ENCODE measurements around the gene ELP5. TPM values are rescaled to one million over a fixed set of nuclear protein-coding genes. Genes with fewer than 3 reads are reported as not detected.

ELP5 gene
- total and polyA plus RNA-seq, 2 of the 4 experiments (the other 2 are of a cell fraction), result 39.3 to 46.6 TPM

GRCh38 chr17:7239091-7240027 is 12.7 kb upstream of the ELP5 start, which contains the start of gene PHF23 (continued):
- no peak for TF ChIP-seq CTCF (conservative IDR thresholded peaks at IDR 0.05; ENCODE audit: low read depth, low read length)

- Histone ChIP-seq H3K27me3 (ENCODE audit: control insufficient read depth, insufficient read depth, low read length) (no peaks in the 10 kb centered on the region), H3K9me3 (ENCODE audit: control insufficient read depth, insufficient read depth, low read length) (no peaks in the 10 kb centered on the region), H3K4me2 (ENCODE audit: low read depth, low read length) (peak overlapping the region; percentile 93; the same call in 1 of the 2 replicates), H3K4me1 (ENCODE audit: control insufficient read depth, insufficient read depth, low read length) (peaks cover 10% of the 10 kb centered on the region), H2BK120ac (ENCODE audit: low read depth, low read length) (no peak overlapping the region), H4K5ac (ENCODE audit: low read depth, low read length) (no peak overlapping the region), H4K20me1 (ENCODE audit: insufficient read depth, low read length) (peaks cover 26% of the 10 kb centered on the region), H4K91ac (ENCODE audit: insufficient read depth, low read depth, low read length) (no peak overlapping the region), H3K27ac (ENCODE audit: insufficient read depth, low read length) (no peak overlapping the region), H3K23ac (ENCODE audit: low read depth, low read length) (no peak overlapping the region), H4K8ac (ENCODE audit: low read depth in 2 of 2, low read length in 2 of 2) (no peak overlapping the region), H3K4me3 (ENCODE audit: insufficient read depth, low read depth, low read length) (no peak overlapping the region), H2AK5ac (ENCODE audit: low read depth, low read length) (no peak overlapping the region), H3K4ac (ENCODE audit: low read depth, low read length) (no peak overlapping the region), H3K9ac (ENCODE audit: low read depth, low read length) (no peak overlapping the region), H2AFZ (replicated peaks; ENCODE audit: low read length, poor library complexity) (no peak overlapping the region), H3K56ac (ENCODE audit: extremely low read depth, insufficient read depth, low read length) (no peak overlapping the region), H3K36me3 (ENCODE audit: control insufficient read depth, insufficient read depth, low read length) (peaks cover 32% of the 10 kb centered on the region), H2AK9ac (replicated peaks; ENCODE audit: low read depth, low read length, poor library complexity) (peak overlapping the region; percentile 100), H3K79me1 (ENCODE audit: low read depth in 1 of 2, low read length in 2 of 2) (peaks cover 13 to 54% of the 10 kb centered on the region in 2 experiments), H2BK5ac (ENCODE audit: low read depth, low read length, poor library complexity, severe bottlenecking) (no peak overlapping the region), H3K14ac (replicated peaks; ENCODE audit: low read depth, low read length) (no peak overlapping the region), H2BK15ac (ENCODE audit: low read depth, low read length) (no peak overlapping the region), H3K9me1 (ENCODE audit: insufficient read depth, low read length) (peaks cover 2% of the 10 kb centered on the region; the same call in 1 of the 2 replicates), H3K18ac (ENCODE audit: low read depth, low read length) (no peak overlapping the region), H2BK20ac (ENCODE audit: low read depth, low read length) (no peak overlapping the region)
- CTCF ChIA-PET, result no interaction called here
- in situ Hi-C loops (cut with MboI; ENCODE audit: low sequenced_read_pairs) (loop anchor here (25.0 kb wide), 1 partner anchor 922 kb away; the partner anchor contains the start of genes PER1 and VAMP2), intact Hi-C loops (cut with micrococcal nuclease) (no loop called here), dilution Hi-C loops (cut with HindIII; ENCODE audit: low sequenced_read_pairs, unreplicated experiment) (no loop called here)
- no peak for TF ChIP-seq CTCF (conservative IDR thresholded peaks at IDR 0.05; ENCODE audit: low read depth, low read length)
- no peak for TF ChIP-seq POLR2A (IDR thresholded peaks at IDR 0.05; ENCODE audit: low read depth, low read length)
- no peak for TF ChIP-seq MAFK (IDR thresholded peaks at IDR 0.05; ENCODE audit: low read depth, low read length)
- TF ChIP-seq FOS (IDR thresholded peaks at IDR 0.05; ENCODE audit: low read depth, low read length), result no peak
- TF ChIP-seq SMC3 (IDR thresholded peaks at IDR 0.05; ENCODE audit: low read depth, low read length), result no peak
- no peak for TF ChIP-seq MAZ (IDR thresholded peaks at IDR 0.05; ENCODE audit: borderline replicate concordance, low read depth, low read length)
- TF ChIP-seq BHLHE40 (IDR thresholded peaks at IDR 0.05; ENCODE audit: low read depth, low read length), result no peak
- TF ChIP-seq RAD21 (IDR thresholded peaks at IDR 0.05; ENCODE audit: low read length), result no peak
- no peak for TF ChIP-seq MXI1 (IDR thresholded peaks at IDR 0.05; ENCODE audit: borderline replicate concordance, low read depth, low read length)
- DNase-seq, result no peak
- BruUV-seq (replicated peaks), result no TSS peak
- ATAC-seq (ENCODE audit: low read depth), result no peak
- POLR2A ChIA-PET (ENCODE audit: unreplicated experiment), result no interaction called here
- whole genome bisulfite sequencing, 2 experiments (ENCODE audit: extremely low coverage in 2 of 2, insufficient read length in 1 of 2), result no CpG with 5 or more reads among the region's 4 CpGs
Measured at GRCh38 chr17:7240375-7240774, 11.6 kb upstream of the ELP5 start.
